Fibroblast of the conjunctiva (primary cell): Measurements from ENCODE around the gene ATG10.

ENCODE experiments used
- DNase-seq: peaks from one replicate; pipeline ENCODE4 v3.0.0-alpha.2; 2010; ENCODE audit warnings: low read depth

ATG10 gene

DNA sequence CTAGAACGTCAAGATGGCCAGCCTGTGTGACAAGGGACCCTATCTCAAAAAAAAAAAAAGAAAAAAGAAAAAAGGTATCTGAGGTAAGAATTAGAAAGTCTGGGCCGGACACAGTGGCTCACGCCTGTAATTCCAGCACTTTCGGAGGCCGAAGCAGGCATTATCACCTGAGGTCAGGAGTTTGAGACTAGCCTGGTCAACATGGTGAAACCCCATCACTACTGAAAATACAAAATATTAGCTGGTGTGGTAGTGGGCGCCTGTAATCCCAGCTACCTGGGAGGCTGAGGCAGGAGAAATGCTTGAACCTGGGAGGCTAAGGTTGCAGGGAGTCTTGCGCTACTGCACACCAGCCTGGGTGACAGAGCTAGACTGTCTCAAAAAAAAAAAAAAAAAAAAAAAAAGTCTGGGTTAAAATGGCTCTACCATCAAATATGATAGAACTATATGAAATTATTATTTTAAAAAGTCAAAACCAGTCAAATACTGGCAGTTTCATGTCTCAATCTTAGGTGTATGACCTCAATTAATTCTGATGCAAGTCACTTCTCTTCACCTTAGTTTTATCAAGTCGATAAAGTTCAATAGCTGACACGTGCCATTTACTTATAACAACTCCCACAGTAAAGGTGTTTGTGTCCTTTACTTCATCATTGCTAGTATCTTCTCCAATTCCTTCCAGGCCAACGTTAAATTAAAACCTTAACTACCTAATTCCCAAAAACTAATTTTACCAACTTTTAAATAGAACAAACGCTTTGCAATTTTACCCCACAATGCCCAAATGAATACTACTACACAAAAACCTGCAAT, 305.2 kb downstream of the ATG10 start:
- DNase-seq: no peak

- DNase-seq: no peak
These were observed 305.8 kb downstream of the ATG10 start for GRCh38 chr5:82277613-82277986.

GRCh38 chr5:82277987-82278710, 306.3 kb downstream of the ATG10 start, which contains the start of gene RPS23:
TSS of gene RPS23 (minus strand) at chr5:82278354. CDS start at chr5:82278323, 31 bp downstream.
- DNase-seq: peak; percentile 82

DNA sequence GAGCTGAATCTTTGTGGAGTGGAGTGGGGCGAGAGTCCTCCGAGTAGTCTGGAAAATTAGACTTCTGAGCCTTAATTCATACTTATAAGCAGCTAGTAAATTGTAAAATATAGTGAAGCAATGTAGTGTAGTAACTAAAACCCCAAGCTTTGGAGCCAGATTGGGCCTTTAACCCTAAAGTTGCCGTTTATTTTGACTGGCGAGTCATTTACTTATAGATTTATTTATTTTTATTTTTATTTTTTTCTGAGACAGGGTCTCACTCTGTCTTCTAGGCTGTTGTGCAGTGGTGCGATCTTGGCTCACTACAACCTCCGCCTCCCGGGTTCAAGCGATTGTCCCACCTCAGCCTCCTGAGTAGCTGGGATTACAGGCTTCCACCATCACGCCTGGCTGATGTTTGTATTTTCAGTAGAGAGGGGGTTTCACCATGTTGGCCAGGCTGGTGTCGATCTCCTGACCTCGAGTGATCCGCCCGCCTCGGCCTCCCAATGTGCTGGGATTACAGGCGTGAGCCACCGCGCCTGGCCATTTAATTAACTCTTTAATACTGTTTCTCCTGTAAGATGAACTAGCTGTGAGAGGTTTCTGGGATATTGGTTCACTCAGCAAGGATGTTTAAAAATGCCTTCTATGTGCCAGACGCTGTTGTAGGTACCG, 307.0 kb downstream of the ATG10 start:
- DNase-seq: no peak

DNA sequence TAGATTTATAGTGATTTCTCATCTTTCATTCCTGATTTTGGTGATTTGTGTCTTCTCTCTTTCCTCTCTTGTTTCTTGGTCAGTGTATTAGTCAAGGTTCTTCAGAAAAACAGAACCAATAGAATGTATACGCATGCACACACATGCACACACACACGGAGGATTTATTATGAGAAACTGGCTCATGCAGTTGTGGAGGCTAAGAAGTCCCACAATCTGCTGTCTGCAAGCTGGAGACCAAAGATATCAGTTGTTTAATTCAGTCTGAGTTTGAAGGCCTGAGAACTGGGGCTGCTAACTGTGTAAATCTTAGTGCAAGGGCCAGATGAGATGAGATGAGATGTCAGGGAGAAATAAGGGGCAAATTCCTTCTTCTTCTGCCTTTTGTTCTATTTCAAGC, 312.1 kb downstream of the ATG10 start:
- no peak for DNase-seq

GRCh38 chr5:82285206-82285605, 313.4 kb downstream of the ATG10 start:
- no peak for DNase-seq

GRCh38 chr5:82287625-82288024, 315.8 kb downstream of the ATG10 start:
- DNase-seq: no peak

GRCh38 chr5:82290005-82290404, 318.2 kb downstream of the ATG10 start:
- no peak for DNase-seq

DNA sequence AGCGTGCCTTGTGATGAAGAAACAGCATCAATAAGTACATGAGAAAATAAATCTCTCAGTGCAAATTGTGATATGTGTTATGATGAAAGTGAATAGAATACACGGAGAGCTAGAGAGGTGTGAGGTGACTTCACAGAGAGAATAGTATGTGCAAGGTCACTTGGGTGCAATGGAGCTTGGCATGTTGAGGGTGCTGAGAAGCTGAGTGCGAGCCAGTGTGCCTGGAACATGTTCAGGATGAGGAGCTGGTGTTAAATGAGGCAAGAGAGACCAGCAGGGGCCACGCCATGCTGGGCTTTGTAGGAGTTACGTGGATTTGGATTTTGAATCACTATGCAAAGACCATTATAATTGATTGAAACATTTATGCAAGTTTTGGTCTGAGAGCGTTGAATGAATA, 319.1 kb downstream of the ATG10 start:
- no peak for DNase-seq

DNA sequence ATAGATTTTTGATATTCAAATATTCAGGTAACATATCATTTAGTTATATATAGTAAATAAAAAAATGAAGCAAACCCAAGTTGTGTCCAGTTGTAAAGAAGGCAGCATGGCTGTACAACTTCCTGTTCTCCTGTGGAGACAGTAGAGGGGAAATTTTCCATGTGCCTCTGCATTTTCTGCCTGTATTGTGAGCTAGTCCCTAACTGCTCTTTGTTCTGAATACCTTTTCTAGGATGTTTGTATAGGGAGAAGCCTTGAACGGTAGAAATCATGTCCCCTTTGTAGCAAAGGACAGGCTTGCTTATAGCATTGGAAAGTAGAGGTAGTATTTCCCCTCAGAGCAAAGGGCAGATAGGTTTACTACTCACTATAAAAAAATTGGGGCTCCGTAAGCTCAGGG, 319.6 kb downstream of the ATG10 start:
- DNase-seq: no peak

GRCh38 chr5:82295144-82295543, 323.3 kb downstream of the ATG10 start:
- DNase-seq: no peak

GRCh38 chr5:82295959-82296531, 324.2 kb downstream of the ATG10 start:
- DNase-seq: no peak

DNA sequence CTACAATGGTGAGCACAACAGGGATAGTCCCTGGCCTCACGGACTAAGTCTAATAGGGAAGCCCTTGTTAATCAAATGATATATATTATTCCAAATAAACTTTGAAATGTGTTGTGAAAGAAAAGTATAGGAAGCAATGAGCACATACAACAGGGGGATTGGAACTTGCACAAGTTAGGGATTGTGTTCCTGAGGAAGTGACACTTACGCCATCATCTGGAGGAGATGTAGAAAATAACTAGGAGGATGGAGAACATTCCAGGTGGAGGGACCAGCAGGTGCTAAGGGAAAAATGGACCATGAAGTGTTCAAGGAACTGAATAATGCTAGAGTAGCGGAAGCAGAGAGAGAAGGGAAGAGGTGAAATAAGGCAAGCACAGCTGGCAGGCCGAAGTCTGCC, 325.1 kb downstream of the ATG10 start:
- DNase-seq: no peak

- DNase-seq: no peak
These were observed 325.9 kb downstream of the ATG10 start for GRCh38 chr5:82297711-82298110.

DNA sequence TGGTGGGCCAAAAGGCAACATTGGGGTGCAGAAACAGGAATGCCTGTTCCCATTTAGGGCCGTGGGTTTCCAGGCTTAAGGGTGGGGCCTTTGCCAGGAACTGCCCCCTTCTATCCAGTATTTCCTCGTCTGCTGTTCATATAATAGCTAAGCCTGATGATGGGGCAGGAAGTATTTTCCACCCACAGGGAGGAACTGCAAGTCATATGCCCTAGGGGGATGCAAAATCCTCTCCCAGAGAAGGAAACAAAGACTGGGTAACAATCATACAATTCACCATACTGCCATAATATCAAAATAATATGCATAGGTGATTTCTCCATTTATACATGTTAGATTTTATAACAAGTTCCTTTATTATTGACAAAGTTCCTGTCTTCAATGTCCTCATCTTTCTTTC, 326.8 kb downstream of the ATG10 start:
- DNase-seq: no peak

GRCh38 chr5:82301190-82301589, 329.4 kb downstream of the ATG10 start:
- DNase-seq: no peak
